Ramos (cell line): ENCODE data around the gene NR2F1.

Experiments
- in situ Hi-C: fragments of 300-500 bp; cut with MboI; formaldehyde crosslinking; loops from one replicate; pipeline ENCODE4 v1.14.3; 2022; ENCODE audit warnings: low sequenced_read_pairs; ENCODE audit not compliant: unreplicated experiment

The NR2F1 gene

GRCh38 chr5:93601071-93601801 is 18.2 kb downstream of the NR2F1 start:
- in situ Hi-C loops, result no loop called here

GRCh38 chr5:93601802-93602155 is 18.8 kb downstream of the NR2F1 start:
- in situ Hi-C loops, result no loop called here

DNA sequence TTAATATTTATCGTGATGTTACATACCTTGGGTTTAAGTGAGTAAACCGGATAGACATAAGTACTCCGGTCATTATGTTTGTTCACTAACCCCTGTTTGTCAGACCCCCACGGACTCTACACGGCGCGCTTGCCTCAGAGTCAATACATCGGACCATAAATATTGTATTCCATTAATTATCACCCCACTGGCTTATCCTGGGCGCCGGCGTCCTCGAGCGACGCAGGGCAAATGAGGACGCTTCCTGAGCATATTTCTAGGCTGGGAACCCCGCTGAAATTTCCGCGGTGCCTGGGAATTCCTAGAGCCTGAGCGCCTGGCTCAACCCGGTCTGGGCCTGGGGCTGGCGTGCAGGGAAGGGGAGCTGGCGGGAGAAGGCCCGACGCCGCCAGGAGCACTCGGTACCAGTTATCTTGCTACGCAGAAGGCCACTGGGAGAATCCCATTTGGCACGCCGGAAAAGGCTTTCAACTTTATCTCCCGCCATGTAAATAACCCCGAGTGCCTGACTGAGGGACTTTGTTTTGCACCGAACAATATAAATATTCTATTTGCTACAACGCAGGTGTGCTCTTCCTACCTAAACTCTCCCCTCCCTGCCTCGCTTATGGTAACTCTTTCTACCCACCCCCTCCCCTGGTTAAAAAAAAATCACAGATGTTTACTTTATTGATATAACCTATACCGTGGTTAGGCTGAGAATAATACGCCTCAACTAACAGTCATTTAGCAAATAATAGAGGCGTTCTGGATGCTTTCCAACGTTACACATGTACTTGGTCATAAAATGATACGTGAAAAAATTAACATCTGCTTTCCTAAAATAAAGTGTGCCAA is 19.4 kb downstream of the NR2F1 start:
- in situ Hi-C loops, result no loop called here

GRCh38 chr5:93603078-93603792 is 20.2 kb downstream of the NR2F1 start:
- in situ Hi-C loops, result no loop called here

DNA sequence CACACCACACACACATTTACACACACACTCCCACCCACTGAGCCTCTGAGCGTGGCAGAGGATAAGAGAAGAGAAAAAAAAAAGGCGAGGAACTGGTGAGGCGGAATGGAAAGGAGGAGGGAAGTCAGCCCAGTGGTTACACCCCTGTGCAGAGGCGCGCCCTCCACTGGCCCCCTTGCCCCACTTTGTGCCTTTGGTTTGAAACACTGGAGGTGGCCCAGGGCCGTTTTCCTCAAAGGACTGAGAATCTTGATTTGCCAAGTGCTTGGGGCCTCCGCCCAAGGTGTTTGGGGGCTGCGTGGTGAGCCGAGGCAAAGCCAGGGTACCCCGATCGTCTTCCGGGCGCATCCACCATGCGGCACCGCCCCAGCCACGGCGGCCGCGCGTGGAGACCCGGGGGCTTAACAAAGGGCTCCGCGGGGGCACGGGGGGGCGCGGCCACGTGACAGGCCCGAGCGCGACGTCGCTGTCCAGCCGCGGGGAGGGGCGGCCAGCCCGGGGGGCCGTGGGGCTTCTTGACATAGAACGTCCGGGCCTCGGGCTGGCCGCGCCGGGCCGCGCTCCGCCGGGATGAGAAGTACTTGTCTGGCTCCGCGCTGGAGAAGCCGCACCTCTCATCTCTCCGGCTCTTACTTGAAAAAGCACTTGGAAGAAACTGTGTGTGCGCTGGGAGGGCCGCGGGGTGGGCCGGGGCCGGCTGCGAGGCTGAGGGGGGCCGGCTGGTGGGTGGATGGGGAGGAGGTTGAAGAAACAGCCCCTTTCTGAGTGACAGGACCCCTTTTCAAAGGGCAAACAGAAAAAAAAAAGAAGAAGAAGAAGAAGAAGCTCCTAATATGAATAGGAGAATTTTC is 21.0 kb downstream of the NR2F1 start:
- in situ Hi-C loops, result no loop called here

GRCh38 chr5:93604644-93605515 is 21.9 kb downstream of the NR2F1 start:
- in situ Hi-C loops, result no loop called here

DNA sequence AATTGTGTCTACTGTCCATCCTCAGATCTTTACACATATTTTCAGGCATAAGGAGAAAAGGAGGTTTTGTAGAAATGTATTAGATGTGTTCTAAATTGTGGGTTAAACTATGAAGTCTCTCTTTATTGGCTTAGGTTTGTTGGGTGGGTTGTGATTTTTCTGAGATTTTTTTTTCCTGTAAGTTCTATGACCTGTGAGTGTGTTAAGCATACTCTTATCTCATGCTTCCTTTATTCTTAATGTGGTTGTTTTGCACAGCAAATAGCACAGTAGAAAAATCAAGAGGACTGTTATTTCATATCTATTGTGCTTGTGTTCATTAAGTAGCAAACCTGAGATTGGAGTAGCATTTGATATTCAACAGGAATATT is 23.3 kb downstream of the NR2F1 start:
- in situ Hi-C loops, result no loop called here

DNA sequence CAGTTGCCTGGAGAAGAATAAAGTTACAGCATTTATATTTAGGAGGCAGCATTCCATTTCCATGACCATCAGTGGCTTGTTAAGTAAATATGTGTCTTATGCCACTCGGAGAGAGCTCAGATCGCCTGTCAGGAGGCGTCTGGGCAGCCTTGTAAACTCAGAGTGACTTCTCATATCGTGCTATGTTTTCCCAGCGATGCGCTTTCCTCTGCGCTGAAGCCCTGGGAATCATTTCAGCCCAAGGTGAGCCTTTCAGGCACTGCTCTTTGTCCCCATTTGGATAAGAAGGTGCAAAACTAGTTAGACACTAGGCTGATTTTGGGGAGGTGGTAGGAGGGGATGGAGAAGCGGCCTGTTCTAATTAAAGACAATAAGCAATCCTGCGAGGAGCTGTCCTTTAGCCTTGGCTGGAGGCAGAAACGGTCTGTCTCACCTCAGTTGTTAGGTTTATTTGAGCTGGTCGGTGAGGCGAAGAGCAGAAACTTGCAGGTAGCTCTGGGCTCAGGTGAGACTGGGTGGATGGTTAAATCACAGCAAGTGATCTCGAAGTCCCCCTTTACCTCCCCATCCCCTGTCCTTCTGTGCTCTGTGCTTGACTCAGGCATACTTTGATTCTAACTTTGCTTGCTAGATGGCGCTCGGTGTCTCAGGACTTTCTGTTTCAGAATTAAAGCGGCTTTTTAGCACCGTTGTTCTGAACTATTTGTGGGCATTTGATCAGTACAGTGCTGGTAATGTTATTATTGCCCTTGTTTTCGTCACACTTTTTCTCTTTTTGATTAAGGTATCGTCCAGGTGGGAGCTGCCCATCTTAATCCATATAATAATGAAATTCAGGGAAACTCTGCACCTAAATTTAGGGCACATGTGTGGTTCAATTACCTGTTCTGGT is 24.6 kb downstream of the NR2F1 start:
- in situ Hi-C loops, result no loop called here

GRCh38 chr5:93608855-93609254 is 25.8 kb downstream of the NR2F1 start:
- in situ Hi-C loops, result no loop called here

DNA sequence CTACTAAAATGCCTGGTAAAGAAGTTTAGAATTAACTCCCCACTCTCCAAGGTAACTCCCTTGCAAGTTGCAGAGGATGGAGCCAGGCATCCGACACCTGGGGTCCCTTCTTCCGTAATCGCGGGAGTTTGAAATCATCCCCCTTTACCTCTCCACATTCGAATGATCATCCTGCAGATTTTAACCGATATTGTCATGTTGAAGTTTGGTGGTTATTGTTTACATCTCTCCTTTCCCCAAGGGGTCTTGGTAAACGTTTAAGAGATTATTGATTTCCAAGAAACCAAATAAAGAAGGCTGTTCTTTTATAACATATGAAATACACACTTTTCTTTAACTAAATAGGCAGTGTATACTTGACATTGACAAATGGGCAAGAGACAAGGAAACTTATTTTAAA is 26.7 kb downstream of the NR2F1 start:
- in situ Hi-C loops, result no loop called here

DNA sequence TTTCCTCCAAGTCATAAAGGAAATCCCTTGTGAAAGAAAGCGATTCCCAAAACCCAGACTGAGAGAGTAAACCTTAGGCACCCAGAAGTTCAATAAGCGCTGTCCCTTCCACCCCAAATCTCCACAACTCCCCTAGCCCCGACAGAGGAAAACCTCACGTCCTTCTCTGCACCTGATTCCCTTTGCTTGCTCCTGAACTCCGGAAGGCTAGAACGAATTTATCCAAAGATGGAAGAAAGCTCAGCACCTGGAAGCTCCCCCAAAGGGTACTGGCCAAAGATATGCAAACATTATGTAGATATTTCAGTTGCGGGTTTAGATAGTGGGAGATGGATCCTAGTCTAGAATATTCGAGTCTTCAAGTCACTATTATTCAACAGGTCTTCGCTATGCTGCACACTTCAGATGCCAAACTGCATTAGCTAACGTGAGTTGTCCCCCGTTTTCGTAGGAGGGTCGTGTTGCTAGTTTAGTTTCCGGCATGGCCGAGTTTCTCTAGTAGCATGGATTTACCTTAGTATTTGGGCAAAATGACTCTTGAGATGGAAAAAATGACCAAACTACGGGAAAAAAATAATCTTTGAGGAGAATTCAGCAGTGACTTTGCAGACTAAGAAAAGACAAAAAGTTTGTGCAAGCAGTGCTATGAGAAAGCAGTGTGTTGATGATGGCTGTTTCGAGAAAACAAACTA is 27.7 kb downstream of the NR2F1 start:
- in situ Hi-C loops, result no loop called here

DNA sequence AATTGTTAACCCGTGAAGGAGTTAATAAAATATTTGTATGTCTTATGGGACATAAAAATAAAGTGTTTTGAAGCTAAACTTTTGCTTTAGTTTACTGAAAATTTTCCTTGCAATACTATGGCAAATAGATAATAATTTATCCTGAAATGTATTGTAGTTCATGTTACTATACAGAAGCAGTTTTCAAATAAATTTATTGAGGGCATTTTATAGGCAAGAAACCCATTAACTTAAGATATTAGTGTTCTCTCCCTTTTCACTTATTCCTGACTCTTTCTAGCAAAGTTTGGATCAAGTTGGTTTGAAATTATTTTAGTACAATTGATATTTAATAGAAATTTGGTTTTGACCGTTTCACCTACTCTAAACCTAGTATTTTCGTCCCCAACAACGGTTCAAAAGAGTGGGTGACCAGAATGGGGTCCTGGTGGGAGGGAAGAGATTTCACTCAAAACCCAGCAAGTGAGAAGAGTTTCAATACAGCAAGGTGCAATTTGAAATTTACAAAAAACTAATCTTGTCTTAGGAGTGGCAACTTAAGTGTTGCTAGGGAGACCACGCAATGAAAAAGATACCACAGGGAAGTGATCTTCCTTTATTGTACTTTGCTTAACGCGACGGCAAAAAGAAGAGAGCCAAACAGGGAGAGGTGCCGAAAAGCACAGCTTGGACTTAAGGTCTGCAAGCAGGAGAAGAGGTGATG is 28.4 kb downstream of the NR2F1 start:
- in situ Hi-C loops, result no loop called here

DNA sequence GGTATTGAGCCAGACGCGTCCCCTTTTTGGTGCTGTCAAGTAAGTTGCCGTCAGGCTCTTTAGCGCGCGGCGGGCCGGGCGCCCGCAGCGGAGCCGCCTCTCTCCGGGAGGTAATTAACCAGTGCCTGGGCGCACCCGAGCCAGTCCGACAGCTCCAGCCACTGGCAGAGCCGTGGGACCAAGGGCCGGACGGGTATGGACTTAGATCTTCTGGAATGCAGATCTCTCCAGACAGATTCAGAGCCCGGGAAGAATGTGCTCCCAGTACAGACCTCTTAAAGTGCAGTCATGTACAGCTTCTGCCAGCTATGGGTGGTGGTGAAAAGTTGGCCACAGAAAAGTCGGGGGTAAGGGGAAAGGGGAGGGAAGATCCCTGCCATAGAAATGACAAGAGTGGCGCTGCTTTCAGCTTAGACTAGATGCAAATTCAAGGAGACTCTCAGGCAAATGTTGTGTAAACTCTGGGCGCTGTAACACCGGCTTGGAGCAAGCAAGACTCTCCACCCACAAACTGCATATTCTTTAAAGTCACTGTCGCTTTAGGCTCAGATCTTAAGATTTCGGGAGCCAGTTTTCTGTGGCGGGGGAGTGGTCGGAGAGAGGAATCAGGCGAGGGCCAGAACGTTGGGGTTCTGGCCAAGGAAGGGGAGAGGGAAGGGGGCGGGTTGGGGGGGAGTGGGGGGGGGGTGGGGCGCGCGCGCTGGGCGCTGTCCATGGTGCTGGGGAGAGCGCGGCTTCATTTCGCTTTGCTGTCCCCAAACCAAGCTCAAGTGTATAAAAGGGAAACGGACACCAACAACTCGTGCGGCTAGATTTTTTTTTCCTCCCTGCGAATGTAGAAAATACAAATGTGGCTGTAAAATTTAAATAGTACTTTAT is 29.2 kb downstream of the NR2F1 start:
- in situ Hi-C loops, result no loop called here

GRCh38 chr5:93612855-93613243 is 29.8 kb downstream of the NR2F1 start:
- in situ Hi-C loops, result no loop called here

DNA sequence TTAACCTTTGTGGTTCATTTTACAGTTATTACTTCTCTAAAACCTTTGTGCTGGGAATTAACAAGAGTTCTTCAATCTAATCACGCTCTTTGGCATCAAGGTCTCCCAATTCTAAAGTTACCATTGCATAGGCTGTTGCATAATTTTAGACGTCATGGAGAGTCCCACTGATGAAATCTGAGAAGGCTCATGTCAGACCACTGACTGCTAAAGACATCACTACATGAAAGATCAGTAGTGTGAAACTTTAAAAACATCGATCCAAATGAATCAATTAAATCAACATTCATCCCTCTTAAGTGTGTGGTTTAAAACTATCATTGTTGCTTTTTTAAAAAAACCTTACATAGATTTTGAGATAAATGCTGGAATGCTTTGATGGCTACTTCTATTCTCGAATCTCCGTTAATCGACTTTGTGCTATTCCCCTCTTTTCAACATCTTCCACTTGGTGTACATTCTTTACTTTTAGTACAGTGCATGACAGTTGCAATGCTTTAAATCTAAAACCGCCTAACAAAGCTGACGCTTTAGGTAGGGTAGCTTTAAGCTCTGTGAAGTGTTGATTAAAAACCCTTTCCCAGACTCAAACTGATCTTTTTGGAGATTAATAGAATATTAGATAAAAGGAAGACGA is 33.6 kb downstream of the NR2F1 start:
- in situ Hi-C loops, result no loop called here
